Cortex of kidney (tissue), 1 donor: ENCODE measurements around the gene INPP5F.

Source experiments
- DNase-seq: peaks from one replicate; lab custom pipeline; 2025; lab: John Stamatoyannopoulos, UW

The INPP5F gene

GRCh38 chr10:119817991-119818888 is 92.4 kb downstream of the INPP5F start:
- DNase-seq = no peak

GRCh38 chr10:119818889-119819270 is 93.0 kb downstream of the INPP5F start:
- no peak for DNase-seq

- DNase-seq = no peak
Measured at GRCh38 chr10:119821182-119821581, 95.3 kb downstream of the INPP5F start.

- no peak for DNase-seq
Measured at GRCh38 chr10:119824299-119824698, 98.4 kb downstream of the INPP5F start.

- no peak for DNase-seq
Measured at GRCh38 chr10:119826771-119827170, 100.9 kb downstream of the INPP5F start.

GRCh38 chr10:119827430-119827829 is 101.6 kb downstream of the INPP5F start:
- DNase-seq = no peak

GRCh38 chr10:119829429-119829828 is 103.6 kb downstream of the INPP5F start:
- DNase-seq = no peak

GRCh38 chr10:119830851-119831250 is 105.0 kb downstream of the INPP5F start:
- DNase-seq = no peak

GRCh38 chr10:119831656-119832055 is 105.8 kb downstream of the INPP5F start:
- DNase-seq = no peak

- no peak for DNase-seq
Measured at GRCh38 chr10:119832951-119833350, 107.1 kb downstream of the INPP5F start.

- no peak for DNase-seq
Measured at GRCh38 chr10:119834188-119834587, 108.3 kb downstream of the INPP5F start.

- no peak for DNase-seq
Measured at GRCh38 chr10:119845656-119846055, 119.8 kb downstream of the INPP5F start.

GRCh38 chr10:119849031-119849789 is 123.4 kb downstream of the INPP5F start:
- DNase-seq = no peak

- no peak for DNase-seq
Measured at GRCh38 chr10:119849944-119850343, 124.1 kb downstream of the INPP5F start.

- DNase-seq = no peak
Measured at GRCh38 chr10:119852277-119852676, 126.4 kb downstream of the INPP5F start.

- no peak for DNase-seq
Measured at GRCh38 chr10:119852822-119853221, 127.0 kb downstream of the INPP5F start.

GRCh38 chr10:119853574-119853973 is 127.7 kb downstream of the INPP5F start:
- DNase-seq = no peak

- no peak for DNase-seq
Measured at GRCh38 chr10:119858063-119858462, 132.2 kb downstream of the INPP5F start.

- no peak for DNase-seq
Measured at GRCh38 chr10:119859420-119860258, 133.8 kb downstream of the INPP5F start.

GRCh38 chr10:119860866-119861607 is 135.2 kb downstream of the INPP5F start:
- DNase-seq = no peak

- no peak for DNase-seq
Measured at GRCh38 chr10:119862524-119862923, 136.7 kb downstream of the INPP5F start.
